Keratinocyte (primary cell): ENCODE results near the gene CFL1.

Experiments used
- EZH2 ChIP-seq: IDR thresholded peaks from one replicate; pipeline ENCODE4 v1.6.1; 2012; ENCODE audit warnings: inconsistent platforms, mild to moderate bottlenecking, low read length, moderate library complexity
- TF ChIP-seq, protein P1 (sequence below), 3 experiments: IDR thresholded peaks in 1 of 3; conservative IDR thresholded peaks in 1 of 3; optimal IDR thresholded peaks in 1 of 3; 2 replicates in 2 of 3; 3 replicates in 1 of 3; pipeline versions ENCODE3 to v1.5.1; 2011; ENCODE audit warnings: low read length in 3 of 3, mild to moderate bottlenecking in 3 of 3, moderate library complexity in 2 of 3, control low read depth in 1 of 3, inconsistent platforms in 1 of 3; ENCODE audit not compliant: insufficient read depth in 2 of 3; ENCODE audit errors: extremely low read depth in 1 of 3

- TF ChIP-seq, protein P1, sequence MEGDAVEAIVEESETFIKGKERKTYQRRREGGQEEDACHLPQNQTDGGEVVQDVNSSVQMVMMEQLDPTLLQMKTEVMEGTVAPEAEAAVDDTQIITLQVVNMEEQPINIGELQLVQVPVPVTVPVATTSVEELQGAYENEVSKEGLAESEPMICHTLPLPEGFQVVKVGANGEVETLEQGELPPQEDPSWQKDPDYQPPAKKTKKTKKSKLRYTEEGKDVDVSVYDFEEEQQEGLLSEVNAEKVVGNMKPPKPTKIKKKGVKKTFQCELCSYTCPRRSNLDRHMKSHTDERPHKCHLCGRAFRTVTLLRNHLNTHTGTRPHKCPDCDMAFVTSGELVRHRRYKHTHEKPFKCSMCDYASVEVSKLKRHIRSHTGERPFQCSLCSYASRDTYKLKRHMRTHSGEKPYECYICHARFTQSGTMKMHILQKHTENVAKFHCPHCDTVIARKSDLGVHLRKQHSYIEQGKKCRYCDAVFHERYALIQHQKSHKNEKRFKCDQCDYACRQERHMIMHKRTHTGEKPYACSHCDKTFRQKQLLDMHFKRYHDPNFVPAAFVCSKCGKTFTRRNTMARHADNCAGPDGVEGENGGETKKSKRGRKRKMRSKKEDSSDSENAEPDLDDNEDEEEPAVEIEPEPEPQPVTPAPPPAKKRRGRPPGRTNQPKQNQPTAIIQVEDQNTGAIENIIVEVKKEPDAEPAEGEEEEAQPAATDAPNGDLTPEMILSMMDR (optimal IDR thresholded peaks at IDR 0.05 in 1 of 3, IDR thresholded peaks at IDR 0.05 in 1 of 3, conservative IDR thresholded peaks at IDR 0.05 in 1 of 3; ENCODE audit: extremely low read depth in 1 of 3, insufficient read depth in 2 of 3, low read length in 3 of 3) = no peak
- TF ChIP-seq EZH2 = no peak
Observed at GRCh38 chr11:65814131-65814985, 43.6 kb downstream of the CFL1 start.
